ENCODE data around the gene MCM5. TPM values are rescaled to one million over a fixed set of nuclear protein-coding genes. Genes with fewer than 3 reads are reported as not detected.

The MCM5 gene
- total RNA-seq, 2 experiments from 2014 or later: 21.6 to 22.6 TPM

DNA sequence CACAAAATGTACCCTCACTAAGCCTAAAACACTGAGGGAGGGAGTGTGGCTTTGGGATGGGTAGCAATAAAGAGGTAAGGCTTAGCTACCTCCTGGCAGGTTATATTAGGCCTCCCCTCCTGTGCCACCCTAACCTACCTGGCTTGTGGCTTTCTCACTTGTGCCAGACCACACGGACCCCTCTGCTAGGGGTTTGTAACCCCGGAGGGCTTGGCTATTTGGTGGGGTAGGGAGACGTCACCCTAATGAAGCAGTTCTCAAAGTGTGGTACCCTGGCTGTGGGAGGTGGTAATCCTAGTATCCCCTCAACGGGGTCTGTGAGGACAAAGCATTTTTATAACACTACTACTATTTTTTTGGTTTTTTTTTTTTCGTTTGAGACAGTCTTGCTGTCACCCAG is 9.0 kb upstream of the MCM5 start:
- CTCF ChIA-PET: no interaction called here
- H3K4me3 Mint-ChIP-seq: no peak overlapping the region
- H3K36me3 ChIP-seq (ENCODE audit: insufficient read depth, low read length): no peaks in the 10 kb centered on the region
- intact Hi-C loops (cut with DNase I, micrococcal nuclease): no loop called here
- no peaks in the 10 kb centered on the region for H3K4me1 Mint-ChIP-seq (ENCODE audit: low read depth)
- ATAC-seq (ENCODE audit: poor library complexity) (no peak), DNase-seq (no peak)
- POLR2A ChIA-PET: no interaction called here
- H3K27me3 Mint-ChIP-seq: no peaks in the 10 kb centered on the region
- TF ChIP-seq, protein P1, sequence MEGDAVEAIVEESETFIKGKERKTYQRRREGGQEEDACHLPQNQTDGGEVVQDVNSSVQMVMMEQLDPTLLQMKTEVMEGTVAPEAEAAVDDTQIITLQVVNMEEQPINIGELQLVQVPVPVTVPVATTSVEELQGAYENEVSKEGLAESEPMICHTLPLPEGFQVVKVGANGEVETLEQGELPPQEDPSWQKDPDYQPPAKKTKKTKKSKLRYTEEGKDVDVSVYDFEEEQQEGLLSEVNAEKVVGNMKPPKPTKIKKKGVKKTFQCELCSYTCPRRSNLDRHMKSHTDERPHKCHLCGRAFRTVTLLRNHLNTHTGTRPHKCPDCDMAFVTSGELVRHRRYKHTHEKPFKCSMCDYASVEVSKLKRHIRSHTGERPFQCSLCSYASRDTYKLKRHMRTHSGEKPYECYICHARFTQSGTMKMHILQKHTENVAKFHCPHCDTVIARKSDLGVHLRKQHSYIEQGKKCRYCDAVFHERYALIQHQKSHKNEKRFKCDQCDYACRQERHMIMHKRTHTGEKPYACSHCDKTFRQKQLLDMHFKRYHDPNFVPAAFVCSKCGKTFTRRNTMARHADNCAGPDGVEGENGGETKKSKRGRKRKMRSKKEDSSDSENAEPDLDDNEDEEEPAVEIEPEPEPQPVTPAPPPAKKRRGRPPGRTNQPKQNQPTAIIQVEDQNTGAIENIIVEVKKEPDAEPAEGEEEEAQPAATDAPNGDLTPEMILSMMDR (IDR thresholded peaks at IDR 0.05): no peak
- H3K27me3 ChIP-seq (ENCODE audit: control insufficient read depth in 1 of 2, insufficient read depth in 2 of 2, low read length in 2 of 2): peaks cover 5 to 7% of the 10 kb centered on the region in 2 experiments
- no peak overlapping the region for H3K4me3 ChIP-seq (ENCODE audit: low read length)
- H3K27ac ChIP-seq (ENCODE audit: low read depth in 1 of 2, low read length in 2 of 2): no peak overlapping the region
- no peaks in the 10 kb centered on the region for H3K9me3 Mint-ChIP-seq
- no peaks in the 10 kb centered on the region for H3K4me1 ChIP-seq (ENCODE audit: insufficient read depth, low read length)
- H3K9me3 ChIP-seq (ENCODE audit: control insufficient read depth in 1 of 2, insufficient read depth in 1 of 2, low read length in 2 of 2): no peaks in the 10 kb centered on the region
- no peak overlapping the region for H3K27ac Mint-ChIP-seq
- no peaks in the 10 kb centered on the region for H3K36me3 Mint-ChIP-seq (ENCODE audit: low read depth)

GRCh38 chr22:35392357-35392756 is 7.6 kb upstream of the MCM5 start:
- POLR2A ChIA-PET: no interaction called here
- TF ChIP-seq, protein P1 (IDR thresholded peaks at IDR 0.05): no peak
- intact Hi-C loops (cut with DNase I, micrococcal nuclease): no loop called here
- no peak for ATAC-seq (ENCODE audit: poor library complexity)
- Mint-ChIP-seq H3K27me3 (no peaks in the 10 kb centered on the region), H3K4me1 (ENCODE audit: low read depth) (no peaks in the 10 kb centered on the region), H3K27ac (no peak overlapping the region), H3K9me3 (no peaks in the 10 kb centered on the region), H3K4me3 (no peak overlapping the region), H3K36me3 (ENCODE audit: low read depth) (no peaks in the 10 kb centered on the region)
- H3K9me3 ChIP-seq (ENCODE audit: control insufficient read depth in 1 of 2, insufficient read depth in 1 of 2, low read length in 2 of 2): no peaks in the 10 kb centered on the region
- no peak overlapping the region for H3K4me3 ChIP-seq (ENCODE audit: low read length)
- CTCF ChIA-PET: no interaction called here
- DNase-seq: no peak
- peaks cover 0 to under 1% of the 10 kb centered on the region in 2 experiments for H3K27me3 ChIP-seq (ENCODE audit: control insufficient read depth in 1 of 2, insufficient read depth in 2 of 2, low read length in 2 of 2)
- H3K4me1 ChIP-seq (ENCODE audit: insufficient read depth, low read length): no peaks in the 10 kb centered on the region
- no peaks in the 10 kb centered on the region for H3K36me3 ChIP-seq (ENCODE audit: insufficient read depth, low read length)
- no peak overlapping the region for H3K27ac ChIP-seq (ENCODE audit: low read depth in 1 of 2, low read length in 2 of 2)

DNA sequence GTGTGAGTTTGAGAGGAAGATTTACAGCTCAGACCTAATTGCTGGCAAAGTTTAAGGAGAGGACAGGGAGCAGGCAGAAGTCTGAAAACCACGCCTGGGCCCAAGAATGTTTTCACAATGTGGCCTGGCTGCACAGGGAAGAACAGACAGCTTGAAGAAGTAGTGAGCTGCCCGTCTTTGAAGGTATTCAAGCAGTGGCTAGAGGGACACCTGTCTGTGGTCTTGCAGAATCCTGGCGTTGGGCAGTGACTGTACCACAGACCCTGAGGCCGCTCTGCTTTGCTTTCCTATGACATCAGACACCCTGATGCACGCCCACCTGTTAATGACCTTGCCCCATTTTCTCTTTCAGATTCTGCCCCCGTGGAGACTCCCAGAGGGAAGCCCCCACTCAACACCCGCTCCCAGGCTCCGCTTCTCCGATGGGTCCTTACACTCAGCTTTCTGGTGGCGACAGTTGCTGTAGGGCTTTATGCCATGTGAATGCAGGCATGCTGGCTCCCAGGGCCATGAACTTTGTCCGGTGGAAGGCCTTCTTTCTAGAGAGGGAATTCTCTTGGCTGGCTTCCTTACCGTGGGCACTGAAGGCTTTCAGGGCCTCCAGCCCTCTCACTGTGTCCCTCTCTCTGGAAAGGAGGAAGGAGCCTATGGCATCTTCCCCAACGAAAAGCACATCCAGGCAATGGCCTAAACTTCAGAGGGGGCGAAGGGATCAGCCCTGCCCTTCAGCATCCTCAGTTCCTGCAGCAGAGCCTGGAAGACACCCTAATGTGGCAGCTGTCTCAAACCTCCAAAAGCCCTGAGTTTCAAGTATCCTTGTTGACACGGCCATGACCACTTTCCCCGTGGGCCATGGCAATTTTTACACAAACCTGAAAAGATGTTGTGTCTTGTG is 6.6 kb upstream of the MCM5 start:
- no peak overlapping the region for H3K27ac ChIP-seq (ENCODE audit: low read depth in 1 of 2, low read length in 2 of 2)
- Mint-ChIP-seq H3K36me3 (ENCODE audit: low read depth) (no peaks in the 10 kb centered on the region), H3K27me3 (no peaks in the 10 kb centered on the region), H3K9me3 (no peaks in the 10 kb centered on the region), H3K4me1 (ENCODE audit: low read depth) (no peaks in the 10 kb centered on the region), H3K4me3 (no peak overlapping the region), H3K27ac (no peak overlapping the region)
- DNase-seq (no peak), ATAC-seq (ENCODE audit: poor library complexity) (no peak)
- no peak overlapping the region for H3K4me3 ChIP-seq (ENCODE audit: low read length)
- no peaks in the 10 kb centered on the region for H3K4me1 ChIP-seq (ENCODE audit: insufficient read depth, low read length)
- no peaks in the 10 kb centered on the region for H3K27me3 ChIP-seq (ENCODE audit: control insufficient read depth in 1 of 2, insufficient read depth in 2 of 2, low read length in 2 of 2)
- POLR2A ChIA-PET: no interaction called here
- TF ChIP-seq, protein P1 (IDR thresholded peaks at IDR 0.05): no peak
- CTCF ChIA-PET: no interaction called here
- H3K36me3 ChIP-seq (ENCODE audit: insufficient read depth, low read length): no peaks in the 10 kb centered on the region
- H3K9me3 ChIP-seq (ENCODE audit: control insufficient read depth in 1 of 2, insufficient read depth in 1 of 2, low read length in 2 of 2): no peaks in the 10 kb centered on the region
- intact Hi-C loops (cut with DNase I, micrococcal nuclease): no loop called here

Measured in CD4-positive, alpha-beta T cell (primary cell).